ENCODE measurements around the gene SIAH3. TPM values are rescaled to one million over a fixed set of nuclear protein-coding genes. Genes with fewer than 3 reads are reported as not detected.

The SIAH3 gene
- total RNA-seq, 2 donors from 2014 or later = not detected

DNA sequence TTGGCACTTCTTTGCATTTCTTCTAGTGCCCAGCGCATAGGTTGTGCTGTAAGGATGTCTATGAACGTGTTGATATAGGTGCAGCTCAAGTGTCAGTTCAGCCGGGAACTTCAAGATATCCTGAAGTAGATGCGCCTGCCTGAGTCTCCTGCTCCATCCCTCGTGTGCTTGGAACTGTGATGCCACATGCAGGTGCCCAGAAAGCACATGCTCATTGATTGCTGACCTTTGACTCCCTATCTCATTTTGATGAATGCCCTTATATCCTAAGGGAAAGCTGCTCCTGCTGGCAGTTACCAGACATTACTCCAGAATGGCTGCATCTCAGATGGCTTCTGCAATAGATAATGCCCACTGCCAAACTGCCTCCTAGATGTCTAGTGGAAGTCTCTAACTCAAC is 108.6 kb downstream of the SIAH3 start:
- ATAC-seq (ENCODE audit: insufficient number of reproducible peaks, low FRiP score, low read depth) = no peak
- Histone ChIP-seq H3K27me3 (replicated peaks; ENCODE audit: insufficient read depth) (no peaks in the 10 kb centered on the region), H3K4me1 (ENCODE audit: control insufficient read depth in 1 of 2, low read depth in 2 of 2) (no peaks in the 10 kb centered on the region), H3K36me3 (no peaks in the 10 kb centered on the region), H3K9me3 (no peaks in the 10 kb centered on the region), H3K4me3 (no peak overlapping the region), H3K27ac (no peak overlapping the region)
- DNase-seq (ENCODE audit: low spot score) = no peak
- TF ChIP-seq, protein P1, sequence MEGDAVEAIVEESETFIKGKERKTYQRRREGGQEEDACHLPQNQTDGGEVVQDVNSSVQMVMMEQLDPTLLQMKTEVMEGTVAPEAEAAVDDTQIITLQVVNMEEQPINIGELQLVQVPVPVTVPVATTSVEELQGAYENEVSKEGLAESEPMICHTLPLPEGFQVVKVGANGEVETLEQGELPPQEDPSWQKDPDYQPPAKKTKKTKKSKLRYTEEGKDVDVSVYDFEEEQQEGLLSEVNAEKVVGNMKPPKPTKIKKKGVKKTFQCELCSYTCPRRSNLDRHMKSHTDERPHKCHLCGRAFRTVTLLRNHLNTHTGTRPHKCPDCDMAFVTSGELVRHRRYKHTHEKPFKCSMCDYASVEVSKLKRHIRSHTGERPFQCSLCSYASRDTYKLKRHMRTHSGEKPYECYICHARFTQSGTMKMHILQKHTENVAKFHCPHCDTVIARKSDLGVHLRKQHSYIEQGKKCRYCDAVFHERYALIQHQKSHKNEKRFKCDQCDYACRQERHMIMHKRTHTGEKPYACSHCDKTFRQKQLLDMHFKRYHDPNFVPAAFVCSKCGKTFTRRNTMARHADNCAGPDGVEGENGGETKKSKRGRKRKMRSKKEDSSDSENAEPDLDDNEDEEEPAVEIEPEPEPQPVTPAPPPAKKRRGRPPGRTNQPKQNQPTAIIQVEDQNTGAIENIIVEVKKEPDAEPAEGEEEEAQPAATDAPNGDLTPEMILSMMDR (IDR thresholded peaks at IDR 0.05) = no peak

DNA sequence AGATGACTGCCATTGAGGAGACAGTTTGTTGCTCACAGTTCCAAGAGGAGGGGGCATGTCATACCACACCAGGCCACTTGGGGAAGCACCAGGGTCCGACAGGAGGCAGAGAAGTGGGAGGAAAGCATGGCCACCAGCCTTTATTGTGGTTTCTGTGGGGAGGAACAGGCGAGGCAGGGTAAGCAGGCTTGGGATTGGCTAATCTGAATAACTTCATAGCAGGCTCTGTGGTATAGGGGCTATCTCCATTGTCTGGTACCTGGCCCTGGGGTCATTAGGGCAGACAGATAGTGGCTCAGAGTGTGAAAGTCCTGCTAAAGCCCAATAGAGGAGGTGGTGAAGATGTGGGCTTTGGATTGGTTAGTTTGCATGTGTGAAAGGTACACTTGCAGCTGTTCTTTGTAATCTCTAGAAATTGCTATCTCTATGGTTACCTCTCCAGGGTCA is 114.0 kb downstream of the SIAH3 start:
- no peak overlapping the region for H3K27ac ChIP-seq

DNA sequence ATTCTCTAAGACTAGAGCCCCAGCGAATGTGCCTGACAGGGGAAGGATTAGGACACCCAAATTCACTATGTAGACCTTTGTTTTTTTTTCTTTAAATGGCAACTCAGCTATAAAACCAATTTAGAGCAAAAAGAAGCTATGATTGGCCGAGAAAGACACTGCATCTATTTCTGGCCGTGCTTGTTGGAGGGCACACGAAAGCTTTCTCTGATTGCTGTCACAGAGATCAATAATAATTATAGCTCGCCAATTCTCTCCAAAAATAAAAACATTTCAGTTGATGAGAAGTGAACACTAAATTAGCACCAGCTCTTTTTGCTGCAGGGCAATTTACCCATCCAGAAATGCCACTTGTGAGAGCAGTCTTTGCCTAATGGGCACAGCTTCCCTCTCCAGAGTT is 118.2 kb downstream of the SIAH3 start:
- Histone ChIP-seq H3K27ac (no peak overlapping the region), H3K4me3 (no peak overlapping the region), H3K4me1 (ENCODE audit: control insufficient read depth in 1 of 2, low read depth in 2 of 2) (no peaks in the 10 kb centered on the region), H3K27me3 (replicated peaks; ENCODE audit: insufficient read depth) (no peaks in the 10 kb centered on the region), H3K9me3 (no peaks in the 10 kb centered on the region), H3K36me3 (no peaks in the 10 kb centered on the region)
- ATAC-seq (ENCODE audit: insufficient number of reproducible peaks, low FRiP score, low read depth) (no peak), DNase-seq (ENCODE audit: low spot score) (no peak)
- TF ChIP-seq, protein P1 (IDR thresholded peaks at IDR 0.05) = no peak

More for the DNA sequence above, 114.0 kb downstream of the SIAH3 start:
- no peak for ATAC-seq (ENCODE audit: insufficient number of reproducible peaks, low FRiP score, low read depth)
- Histone ChIP-seq H3K36me3 (no peaks in the 10 kb centered on the region), H3K27me3 (replicated peaks; ENCODE audit: insufficient read depth) (no peaks in the 10 kb centered on the region), H3K4me3 (no peak overlapping the region), H3K9me3 (no peaks in the 10 kb centered on the region), H3K4me1 (ENCODE audit: control insufficient read depth in 1 of 2, low read depth in 2 of 2) (no peaks in the 10 kb centered on the region)
- DNase-seq (ENCODE audit: low spot score) = no peak
- TF ChIP-seq, protein P1 (IDR thresholded peaks at IDR 0.05) = no peak

DNA sequence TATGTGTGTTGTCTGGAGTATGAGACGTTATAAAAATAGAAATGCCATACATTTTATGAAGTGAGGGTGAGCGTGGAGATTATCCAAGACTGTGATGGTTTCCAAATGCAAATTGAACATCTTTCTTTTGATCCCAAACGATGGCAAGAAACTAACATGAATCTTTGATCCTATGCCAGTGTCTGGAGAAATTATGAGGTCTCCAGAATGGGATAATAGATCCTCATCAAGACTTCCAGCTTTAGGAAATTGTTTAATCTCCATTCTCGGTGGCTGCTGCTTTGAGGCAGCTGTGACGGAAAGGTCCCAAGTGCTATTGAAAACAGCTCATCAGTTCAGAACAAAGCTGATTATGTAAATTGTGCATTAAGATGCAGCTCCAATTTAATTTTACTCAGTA is 118.6 kb downstream of the SIAH3 start:
- H3K4me1 ChIP-seq (ENCODE audit: control insufficient read depth in 1 of 2, low read depth in 2 of 2) = no peaks in the 10 kb centered on the region
- H3K27me3 ChIP-seq (replicated peaks; ENCODE audit: insufficient read depth) = no peaks in the 10 kb centered on the region
- no peak overlapping the region for H3K4me3 ChIP-seq
- ATAC-seq (ENCODE audit: insufficient number of reproducible peaks, low FRiP score, low read depth) (no peak), DNase-seq (ENCODE audit: low spot score) (no peak)
- no peaks in the 10 kb centered on the region for H3K36me3 ChIP-seq
- TF ChIP-seq, protein P1 (IDR thresholded peaks at IDR 0.05) = no peak
- H3K27ac ChIP-seq = no peak overlapping the region
- no peaks in the 10 kb centered on the region for H3K9me3 ChIP-seq

DNA sequence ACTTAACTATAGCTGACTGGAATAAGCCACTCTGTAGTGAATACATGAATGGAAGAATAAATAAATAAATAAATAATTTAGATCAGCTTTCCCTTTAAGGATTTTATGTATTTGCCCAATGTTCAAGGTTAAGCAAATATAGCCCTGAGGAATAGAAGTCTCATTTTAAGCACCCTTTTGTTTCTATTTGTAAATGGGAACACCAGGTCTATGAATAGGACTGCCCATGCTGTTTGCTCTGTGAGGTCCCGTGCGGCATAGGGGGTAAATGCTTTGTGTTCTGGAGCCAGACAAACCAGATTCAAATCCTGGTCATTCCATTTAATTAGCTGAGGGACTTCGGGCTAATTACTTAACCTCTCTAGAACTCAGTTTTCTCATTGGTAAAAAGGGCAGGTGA is 120.1 kb downstream of the SIAH3 start:
- TF ChIP-seq, protein P1 (IDR thresholded peaks at IDR 0.05) = no peak
- Histone ChIP-seq H3K36me3 (no peaks in the 10 kb centered on the region), H3K27ac (no peak overlapping the region), H3K4me3 (no peak overlapping the region), H3K4me1 (ENCODE audit: control insufficient read depth in 1 of 2, low read depth in 2 of 2) (no peaks in the 10 kb centered on the region), H3K27me3 (replicated peaks; ENCODE audit: insufficient read depth) (no peaks in the 10 kb centered on the region), H3K9me3 (no peaks in the 10 kb centered on the region)
- no peak for ATAC-seq (ENCODE audit: insufficient number of reproducible peaks, low FRiP score, low read depth)
- DNase-seq (ENCODE audit: low spot score) = no peak

All from thoracic aorta (tissue), 2 donors.